ENCODE data around the gene TBC1D8. TPM values are rescaled to one million over a fixed set of nuclear protein-coding genes. Genes with fewer than 3 reads are reported as not detected.

TBC1D8 gene
- total and polyA plus RNA-seq, 2 of the 13 experiments (the other 11 are each of a cell fraction or from before 2014, with no cell fraction given), result 45.1 to 95.4 TPM

- Histone ChIP-seq H3K4me3 (replicated peaks in 1 of 3; ENCODE audit: insufficient read depth in 1 of 3, low read depth in 2 of 3, low read length in 3 of 3) (no peak overlapping the region), H3K79me2 (ENCODE audit: insufficient read depth, low read length) (peaks cover 97% of the 10 kb centered on the region), H3K36me3 (replicated peaks in 1 of 2; ENCODE audit: control insufficient read depth in 1 of 2, insufficient read depth in 2 of 2, low read length in 2 of 2) (peaks cover 3 to 8% of the 10 kb centered on the region in 2 experiments; a peak in 3 of 5 replicates), H3K9ac (ENCODE audit: insufficient read depth, low read depth, low read length) (no peak overlapping the region), H2AFZ (ENCODE audit: low read length) (no peak overlapping the region), H3K9me3 (ENCODE audit: low read length) (no peaks in the 10 kb centered on the region), H4K20me1 (ENCODE audit: insufficient read depth, low read length) (peaks cover 75% of the 10 kb centered on the region), H3K4me1 (ENCODE audit: insufficient read depth, low read length) (peaks cover 83% of the 10 kb centered on the region), H3K4me2 (ENCODE audit: low read depth, low read length) (no peak overlapping the region), H3K27me3 (ENCODE audit: control insufficient read depth in 1 of 2, insufficient read depth in 2 of 2, low read length in 2 of 2) (no peaks in the 10 kb centered on the region), H3K27ac (ENCODE audit: extremely low read length, insufficient read depth, low read length) (no peak overlapping the region)
- TF ChIP-seq ZMYM3 (CRISPR knock-in tag; IDR thresholded peaks at IDR 0.05) (no peak), RBAK (CRISPR knock-in tag; IDR thresholded peaks at IDR 0.05) (0 out of 2 replicates have a peak, but pooled peaks have one; percentile 52), ZNF12 (CRISPR knock-in tag; IDR thresholded peaks at IDR 0.05) (peak; percentile 99)
- DNase-seq (ENCODE audit: low spot score) (no peak), ATAC-seq (no peak), FAIRE-seq (no peak)
- whole genome bisulfite sequencing (ENCODE audit: low lambda C conversion rate), result 97% methylated on average over 2 of the region's 2 CpGs
- ChIA-PET CTCF (ENCODE audit: low intra/inter-chr PET ratio, low total read pairs) (no interaction called here), POLR2A (interaction anchor here (1.3 kb wide), 1 partner anchor 9 kb away, joined by 4 read pairs; the partner anchor contains the start of gene TBC1D8)
- no TSS peak for BruUV-seq (replicated peaks)
- intact Hi-C loops (cut with micrococcal nuclease; ENCODE audit: unreplicated experiment), result no loop called here
- in situ Hi-C loops (cut with HindIII; ENCODE audit: extremely low pct_ligation_motif_present, low pct_unique_long_range_greater_than_20kb), result no loop called here
These were observed 9.0 kb downstream of the TBC1D8 start for GRCh38 chr2:101142163-101142562.

- Histone ChIP-seq H3K27ac (ENCODE audit: extremely low read length, insufficient read depth, low read length) (no peak overlapping the region), H3K9ac (ENCODE audit: insufficient read depth, low read depth, low read length) (no peak overlapping the region), H3K79me2 (ENCODE audit: insufficient read depth, low read length) (peaks cover 97% of the 10 kb centered on the region), H3K4me1 (ENCODE audit: insufficient read depth, low read length) (peaks cover 81% of the 10 kb centered on the region), H3K36me3 (replicated peaks in 1 of 2; ENCODE audit: control insufficient read depth in 1 of 2, insufficient read depth in 2 of 2, low read length in 2 of 2) (peaks cover 1 to 3% of the 10 kb centered on the region in 2 experiments; a peak in 3 of 5 replicates), H3K9me3 (ENCODE audit: low read length) (no peaks in the 10 kb centered on the region), H4K20me1 (ENCODE audit: insufficient read depth, low read length) (peaks cover 72% of the 10 kb centered on the region), H2AFZ (ENCODE audit: low read length) (no peak overlapping the region), H3K27me3 (ENCODE audit: control insufficient read depth in 1 of 2, insufficient read depth in 2 of 2, low read length in 2 of 2) (no peaks in the 10 kb centered on the region), H3K4me2 (ENCODE audit: low read depth, low read length) (peak overlapping the region; percentile 14; the same call in 1 of the 2 replicates), H3K4me3 (replicated peaks in 1 of 3; ENCODE audit: insufficient read depth in 1 of 3, low read depth in 2 of 3, low read length in 3 of 3) (no peak overlapping the region)
- no TSS peak for BruUV-seq (replicated peaks)
- ATAC-seq (no peak), FAIRE-seq (no peak), DNase-seq (ENCODE audit: low spot score) (no peak)
- CTCF ChIA-PET (ENCODE audit: low intra/inter-chr PET ratio, low total read pairs), result no interaction called here
- intact Hi-C loops (cut with micrococcal nuclease; ENCODE audit: unreplicated experiment) (no loop called here), in situ Hi-C loops (cut with HindIII; ENCODE audit: extremely low pct_ligation_motif_present, low pct_unique_long_range_greater_than_20kb) (no loop called here)
- WGBS (ENCODE audit: low lambda C conversion rate), result 90% methylated on average over 7 of the region's 7 CpGs
- TF ChIP-seq FOXO1 (CRISPR knock-in tag; IDR thresholded peaks at IDR 0.05), result no peak
- TF ChIP-seq ZNF503 (CRISPR knock-in tag; IDR thresholded peaks at IDR 0.05), result no peak
- TF ChIP-seq FOXA3 (CRISPR knock-in tag; IDR thresholded peaks at IDR 0.05), result 0 out of 2 replicates have a peak, but pooled peaks have one; percentile 15
- no peak for TF ChIP-seq ZBTB7B (CRISPR knock-in tag; IDR thresholded peaks at IDR 0.05)
- no peak for TF ChIP-seq ZSCAN9 (CRISPR knock-in tag; IDR thresholded peaks at IDR 0.05; ENCODE audit: borderline replicate concordance)
- TF ChIP-seq CEBPB (IDR thresholded peaks at IDR 0.05; ENCODE audit: borderline replicate concordance, low read depth, low read length), result peak; percentile 32; the same call in 1 of the 2 replicates
- no peak for TF ChIP-seq ZNF350 (CRISPR knock-in tag; IDR thresholded peaks at IDR 0.05; ENCODE audit: borderline replicate concordance, low read depth)
- POLR2A ChIA-PET, result interaction anchor here (0.8 to 1.5 kb wide), 3 partner anchors 10 to 139 kb away, joined by 3 to 4 read pairs (median 4); partner anchors contain the start of genes RPL31 and TBC1D8
These were observed 10.1 kb downstream of the TBC1D8 start for GRCh38 chr2:101140978-101141655.

All from HepG2 (cell line).